Measurements from ENCODE around the gene THBS3.

Gene THBS3

GRCh38 chr1:155186067-155186793 lies 21.5 kb downstream of the THBS3 start:
- no peak for DNase-seq (ENCODE audit: low read depth)
- TF ChIP-seq CTCF (conservative IDR thresholded peaks at IDR 0.05; ENCODE audit: low read depth, low read length) = no peak
- no peak overlapping the region for H3K4me3 ChIP-seq (ENCODE audit: low read depth, low read length)

GRCh38 chr1:155185783-155186066 lies 22.0 kb downstream of the THBS3 start:
- no peak for DNase-seq (ENCODE audit: low read depth)
- H3K4me3 ChIP-seq (ENCODE audit: low read depth, low read length) = no peak overlapping the region
- no peak for TF ChIP-seq CTCF (conservative IDR thresholded peaks at IDR 0.05; ENCODE audit: low read depth, low read length)

- TF ChIP-seq CTCF (conservative IDR thresholded peaks at IDR 0.05; ENCODE audit: low read depth, low read length) = no peak
- H3K4me3 ChIP-seq (ENCODE audit: low read depth, low read length) = no peak overlapping the region
- DNase-seq (ENCODE audit: low read depth) = no peak
These were observed 22.6 kb downstream of the THBS3 start for GRCh38 chr1:155184835-155185782.

- no peak for DNase-seq (ENCODE audit: low read depth)
- H3K4me3 ChIP-seq (ENCODE audit: low read depth, low read length) = no peak overlapping the region
- TF ChIP-seq CTCF (conservative IDR thresholded peaks at IDR 0.05; ENCODE audit: low read depth, low read length) = no peak
These were observed 23.3 kb downstream of the THBS3 start for GRCh38 chr1:155184351-155184811.

- no peak for DNase-seq (ENCODE audit: low read depth)
- TF ChIP-seq CTCF (conservative IDR thresholded peaks at IDR 0.05; ENCODE audit: low read depth, low read length) = no peak
- H3K4me3 ChIP-seq (ENCODE audit: low read depth, low read length) = no peak overlapping the region
These were observed 23.9 kb downstream of the THBS3 start for GRCh38 chr1:155183775-155184221.

GRCh38 chr1:155182052-155182550 lies 25.6 kb downstream of the THBS3 start:
- H3K4me3 ChIP-seq (ENCODE audit: low read depth, low read length) = no peak overlapping the region
- DNase-seq (ENCODE audit: low read depth) = no peak
- TF ChIP-seq CTCF (conservative IDR thresholded peaks at IDR 0.05; ENCODE audit: low read depth, low read length) = no peak

Data from choroid plexus epithelial cell (primary cell).